PC-9 (cell line): ENCODE measurements around the gene TNIK. TPM values are rescaled to one million over a fixed set of nuclear protein-coding genes. Genes with fewer than 3 reads are reported as not detected.

Experiments
- BruUV-seq: library from RNA; stranded (reverse); fragments of 400-500 nt; replicated peaks from 2 replicates; lab custom pipeline; 2021; lab: Mats Ljungman, UMichigan
- CTCF ChIA-PET: fragments of 300-600 bp; sonication (Branson Sonifier 250); formaldehyde crosslinking; loops from one replicate; lab custom pipeline; 2022; ENCODE audit warnings: antibody characterized with exemption; lab: Charles Lee
- POLR2A ChIA-PET: fragments of 300-600 bp; sonication (Branson Sonifier 250); formaldehyde crosslinking; loops from one replicate; lab custom pipeline; 2022; ENCODE audit warnings: antibody characterized with exemption; ENCODE audit not compliant: unreplicated experiment; lab: Charles Lee
- DNase-seq, 2 experiments: peaks; one replicate each; pipeline versions ENCODE4 v3.0.0 to v3.0.0-alpha.2; 2015 to 2022; ENCODE audit warnings: mixed read lengths in 1 of 2
- H2AFZ ChIP-seq: fragments of 200-600 bp; sonication (generic); 2 replicates; pipeline ENCODE4 v1.8.1; 2017; ENCODE audit warnings: antibody characterized with exemption
- H3F3A ChIP-seq: fragments of 200-600 bp; sonication (generic); 2 replicates; pipeline ENCODE4 v1.8.1; 2017; ENCODE audit warnings: antibody characterized with exemption, mild to moderate bottlenecking, low read depth; ENCODE audit not compliant: insufficient read depth
- H3K27ac ChIP-seq: fragments of 200-600 bp; sonication (generic); 2 replicates; pipeline ENCODE4 v1.6.1; 2016; ENCODE audit warnings: mixed run types
- H3K27me3 ChIP-seq: fragments of 200-600 bp; sonication (generic); 2 replicates; pipeline ENCODE4 v1.6.1; 2016; ENCODE audit warnings: low read depth, mixed run types; ENCODE audit not compliant: insufficient read depth
- H3K36me3 ChIP-seq: fragments of 200-600 bp; sonication (generic); 2 replicates; pipeline ENCODE4 v1.6.1; 2016; ENCODE audit warnings: low read depth, mixed run types
- H3K4me1 ChIP-seq: fragments of 200-600 bp; sonication (generic); replicated peaks from 2 replicates; pipeline ENCODE4 v1.6.1; 2016; ENCODE audit warnings: mixed run types; ENCODE audit not compliant: insufficient read depth
- H3K4me2 ChIP-seq: fragments of 200-600 bp; sonication (generic); 2 replicates; pipeline ENCODE4 v1.6.1; 2017; ENCODE audit warnings: mixed run types
- H3K4me3 ChIP-seq: fragments of 200-600 bp; sonication (generic); 2 replicates; pipeline ENCODE4 v1.6.1; 2016; ENCODE audit warnings: mixed run types
- H3K79me2 ChIP-seq: fragments of 200-600 bp; sonication (generic); 2 replicates; pipeline ENCODE4 v1.6.1; 2017; ENCODE audit warnings: low read depth, mixed run types
- H3K9me2 ChIP-seq: fragments of 200-600 bp; sonication (generic); 2 replicates; pipeline ENCODE4 v1.8.1; 2017; ENCODE audit warnings: mild to moderate bottlenecking; ENCODE audit not compliant: insufficient read depth
- H3K9me3 ChIP-seq: fragments of 200-600 bp; sonication (generic); 2 replicates; pipeline ENCODE4 v1.8.1; 2016; ENCODE audit warnings: low read depth; ENCODE audit not compliant: insufficient read depth
- H4K20me1 ChIP-seq: fragments of 200-600 bp; sonication (generic); 2 replicates; pipeline ENCODE4 v1.8.1; 2017; ENCODE audit not compliant: insufficient read depth
- CTCF ChIP-seq: fragments of 200-600 bp; sonication (generic); conservative IDR thresholded peaks from 2 replicates; pipeline ENCODE4 v1.6.1; 2017; ENCODE audit warnings: mixed run types, antibody characterized with exemption, mild to moderate bottlenecking, moderate library complexity
- EZH2 ChIP-seq: fragments of 200-600 bp; sonication (generic); IDR thresholded peaks from 2 replicates; pipeline ENCODE4 v1.8.0; 2017; ENCODE audit warnings: antibody characterized with exemption, low read depth
- intact Hi-C: fragments of 100-400 bp; cut with micrococcal nuclease; formaldehyde crosslinking; loops from one replicate; pipeline ENCODE4 v1.10.0; 2022; ENCODE audit not compliant: unreplicated experiment
- total RNA-seq: library from RNA; stranded (reverse); gene quantifications from 2 replicates; pipeline ENCODE4 v1.2.3, GENCODE V29; 2021

Gene TNIK
- total RNA-seq, 1 experiment from 2014 or later = 30.7 TPM

GRCh38 chr3:171469376-171469775 lies 9.2 kb upstream of the TNIK start:
- ChIA-PET POLR2A (interaction anchor here (0.5 kb wide), 1 partner anchor 132 kb away, joined by 5 read pairs; no protein-coding TSS in a partner anchor), CTCF (interaction anchor here (0.6 kb wide), 2 partner anchors 13 to 422 kb away, joined by 3 to 9 read pairs; no protein-coding TSS in a partner anchor)

GRCh38 chr3:171468296-171468906 lies 8.2 kb upstream of the TNIK start:
- CTCF ChIA-PET = no interaction called here
- Histone ChIP-seq H3K4me2 (no peak overlapping the region), H3K4me3 (no peak overlapping the region), H3K9me2 (0 out of 2 replicates have a peak, but pooled peaks cover 4% of the 10 kb centered on the region), H3K27ac (no peak overlapping the region), H3K36me3 (no peaks in the 10 kb centered on the region), H2AFZ (no peak overlapping the region), H3F3A (no peaks in the 10 kb centered on the region), H3K27me3 (no peaks in the 10 kb centered on the region), H3K79me2 (no peaks in the 10 kb centered on the region), H4K20me1 (no peaks in the 10 kb centered on the region), H3K4me1 (0 out of 2 replicates have a peak, but pooled peaks cover under 1% of the 10 kb centered on the region), H3K9me3 (no peaks in the 10 kb centered on the region)
- DNase-seq = no peak
- TF ChIP-seq EZH2 (no peak), CTCF (no peak)
- intact Hi-C loops = loop anchor here (10.0 kb wide), 2 partner anchors 336 to 504 kb away; no protein-coding TSS in a partner anchor
- POLR2A ChIA-PET = no interaction called here
- BruUV-seq = no TSS peak

More at GRCh38 chr3:171469376-171469775, 9.2 kb upstream of the TNIK start:
- Histone ChIP-seq H3K4me2 (no peak overlapping the region), H3K4me1 (no peaks in the 10 kb centered on the region), H3K9me2 (0 out of 2 replicates have a peak, but pooled peaks cover 4% of the 10 kb centered on the region), H3K79me2 (no peaks in the 10 kb centered on the region), H3K36me3 (no peaks in the 10 kb centered on the region), H3F3A (no peaks in the 10 kb centered on the region), H3K27me3 (no peaks in the 10 kb centered on the region), H3K4me3 (no peak overlapping the region), H3K27ac (no peak overlapping the region), H2AFZ (no peak overlapping the region), H3K9me3 (no peaks in the 10 kb centered on the region), H4K20me1 (no peaks in the 10 kb centered on the region)
- no peak for DNase-seq
- no TSS peak for BruUV-seq
- no peak for TF ChIP-seq CTCF
- TF ChIP-seq EZH2 = no peak
- intact Hi-C loops = loop anchor here (10.0 kb wide), 2 partner anchors 335 to 505 kb away; no protein-coding TSS in a partner anchor

- Histone ChIP-seq H3K27me3 (no peaks in the 10 kb centered on the region), H3K4me2 (no peak overlapping the region), H2AFZ (no peak overlapping the region), H3K4me1 (peaks cover 22% of the 10 kb centered on the region), H3F3A (peaks cover 8% of the 10 kb centered on the region; the same call in 1 of the 2 replicates), H3K36me3 (no peaks in the 10 kb centered on the region), H4K20me1 (no peaks in the 10 kb centered on the region), H3K4me3 (no peak overlapping the region), H3K9me2 (no peaks in the 10 kb centered on the region), H3K9me3 (no peaks in the 10 kb centered on the region), H3K27ac (no peak overlapping the region), H3K79me2 (peaks cover 11% of the 10 kb centered on the region; the same call in 1 of the 2 replicates)
- TF ChIP-seq EZH2 = no peak
- TF ChIP-seq CTCF = no peak
- ChIA-PET POLR2A (no interaction called here), CTCF (interaction anchor here (0.7 kb wide), 1 partner anchor 101 kb away, joined by 6 read pairs; no protein-coding TSS in a partner anchor)
- BruUV-seq = no TSS peak
- intact Hi-C loops = loop anchor here (10.0 kb wide), 2 partner anchors 339 to 501 kb away; no protein-coding TSS in a partner anchor
- DNase-seq = no peak
These were observed 5.6 kb upstream of the TNIK start for GRCh38 chr3:171465763-171466162.
